ES-I3 (cell line): ENCODE results near the gene CCND2.

Source experiments
- H3K36me3 ChIP-seq: 2 replicates; pipeline ENCODE4 v1.6.1; 2013; ENCODE audit warnings: mild to moderate bottlenecking, low read length, control low read depth, moderate library complexity; ENCODE audit not compliant: insufficient read depth
- H3K4me1 ChIP-seq: 2 replicates; pipeline ENCODE4 v1.6.1; 2013; ENCODE audit warnings: mild to moderate bottlenecking, control low read depth, low read length; ENCODE audit not compliant: insufficient read depth
- H3K9ac ChIP-seq: 2 replicates; pipeline ENCODE4 v1.6.1; 2013; ENCODE audit warnings: low read depth, mild to moderate bottlenecking, low read length, moderate library complexity
- H3K9me3 ChIP-seq: 2 replicates; pipeline ENCODE4 v1.6.1; 2013; ENCODE audit warnings: mild to moderate bottlenecking, low read length, moderate library complexity; ENCODE audit not compliant: control insufficient read depth, insufficient read depth

Gene CCND2

DNA sequence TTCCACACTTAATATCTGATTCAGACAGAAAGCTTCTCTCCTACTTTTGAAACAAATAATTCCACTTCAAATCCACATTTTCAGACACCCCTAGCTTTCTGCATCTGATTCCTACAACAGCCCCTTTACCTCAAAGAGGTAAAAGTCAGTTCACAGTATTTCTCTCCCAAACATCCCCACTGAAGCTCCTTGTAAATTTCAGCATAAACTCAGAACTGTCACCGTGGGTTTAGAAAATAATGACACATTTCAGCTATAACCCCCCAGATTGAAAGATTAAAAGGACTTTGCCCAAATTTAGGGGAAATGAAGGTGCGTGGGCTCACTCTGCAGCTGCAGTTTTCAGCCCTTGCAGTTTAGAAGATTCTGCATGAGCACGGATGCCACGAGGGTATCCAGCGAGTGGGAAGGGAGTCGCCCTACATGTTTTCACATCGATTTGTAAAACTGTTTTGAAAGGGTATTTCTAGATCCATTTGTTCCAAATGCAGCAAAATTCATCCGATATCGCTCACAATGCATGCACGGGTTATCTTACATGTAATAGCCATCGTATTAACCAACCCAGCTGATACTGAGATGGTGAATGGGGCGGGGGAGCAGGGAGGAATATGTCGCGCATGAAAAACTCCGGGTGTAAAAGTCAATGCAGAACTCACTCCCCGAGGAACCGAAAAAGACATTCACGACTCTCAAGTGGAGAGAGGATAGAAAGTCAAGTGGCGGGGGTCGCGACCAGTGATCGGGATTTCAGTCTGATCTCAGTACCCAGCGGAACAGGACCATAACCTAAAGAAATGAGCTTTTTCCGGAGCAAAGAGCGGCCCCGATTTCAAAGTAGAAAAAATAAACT is 5.0 kb upstream of the CCND2 start:
- H3K4me1 ChIP-seq = no peaks in the 10 kb centered on the region; the same call in 1 of the 2 replicates
- no peaks in the 10 kb centered on the region for H3K9me3 ChIP-seq
- H3K9ac ChIP-seq = peak overlapping the region; percentile 72
- H3K36me3 ChIP-seq = no peaks in the 10 kb centered on the region

DNA sequence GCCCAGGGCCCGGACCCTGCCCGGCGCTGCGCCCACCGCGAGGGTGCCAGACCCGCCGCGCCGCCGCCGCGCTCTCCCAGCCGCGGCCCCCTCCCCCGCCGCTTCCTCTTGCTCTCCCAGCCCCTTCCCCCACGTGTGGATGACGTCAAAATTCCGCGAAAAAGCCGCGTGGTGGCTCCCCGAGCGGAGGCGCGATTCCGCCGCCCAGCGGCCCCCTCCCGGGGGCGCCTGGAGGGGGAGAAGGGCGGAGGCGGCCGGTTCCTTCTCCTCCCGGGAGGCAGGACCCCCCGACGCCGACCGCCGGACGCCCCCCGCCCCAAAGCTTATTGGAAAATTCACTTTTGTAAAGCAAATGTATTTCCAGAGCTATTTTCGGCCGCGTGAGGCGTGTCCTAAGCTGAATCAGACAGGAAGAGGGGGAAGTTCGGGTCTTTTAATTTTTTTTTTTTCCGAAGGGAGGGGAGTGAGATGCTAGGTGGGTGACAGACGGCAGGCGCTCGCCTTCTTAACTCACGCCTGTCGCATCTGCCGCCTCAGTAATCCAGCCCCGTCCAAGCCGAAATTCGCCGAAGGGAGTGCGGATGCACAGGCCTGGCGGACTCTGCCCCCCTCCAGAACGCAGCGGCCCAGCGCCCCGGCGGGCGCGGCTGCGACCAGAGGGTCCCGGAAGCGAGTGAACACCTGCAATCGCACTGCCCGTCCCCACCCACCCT is 4.1 kb upstream of the CCND2 start:
- no peaks in the 10 kb centered on the region for H3K36me3 ChIP-seq
- H3K9ac ChIP-seq = peak overlapping the region; percentile 72
- H3K4me1 ChIP-seq = no peaks in the 10 kb centered on the region; the same call in 1 of the 2 replicates
- H3K9me3 ChIP-seq = no peaks in the 10 kb centered on the region

DNA sequence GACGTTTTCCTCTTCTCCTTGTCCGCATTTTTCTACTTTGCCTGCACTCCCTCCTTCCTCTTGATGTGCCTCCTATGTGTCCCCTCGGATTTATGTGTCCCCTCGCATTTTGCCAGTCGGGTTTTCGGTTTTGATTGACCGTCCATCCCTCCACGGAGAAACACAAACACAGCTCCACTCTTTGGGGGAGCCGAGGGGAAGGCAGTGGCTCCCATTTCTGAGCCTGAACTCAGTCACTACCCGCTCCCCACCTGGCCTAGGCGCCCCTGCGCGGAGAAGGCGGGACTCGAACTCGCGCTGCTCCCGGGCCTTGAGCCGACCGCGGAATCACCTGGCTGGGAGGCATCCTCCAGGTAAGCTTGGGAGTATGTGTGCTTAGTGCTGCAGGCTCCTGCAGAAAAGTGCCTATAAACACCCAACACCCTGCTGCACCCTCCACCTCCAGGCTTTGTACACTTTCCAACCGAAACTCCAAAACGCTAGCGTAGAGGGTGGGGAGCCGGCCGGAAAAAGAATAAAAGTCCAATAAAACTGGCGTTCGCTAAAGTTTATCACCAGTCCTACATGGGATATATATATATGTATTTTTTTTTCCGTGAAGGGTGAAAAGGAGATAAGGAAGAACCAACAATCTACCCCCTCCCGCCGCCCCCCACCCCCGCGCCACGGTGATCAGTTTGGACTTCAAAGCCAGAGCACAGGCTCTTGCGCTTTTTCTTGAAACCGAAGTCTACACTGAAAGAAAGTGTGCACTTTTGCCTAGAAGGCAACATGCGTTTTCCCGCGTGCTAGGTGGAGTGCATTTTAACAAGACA is 3.3 kb upstream of the CCND2 start:
- Histone ChIP-seq H3K36me3 (no peaks in the 10 kb centered on the region), H3K4me1 (no peaks in the 10 kb centered on the region; the same call in 1 of the 2 replicates), H3K9ac (peak overlapping the region; percentile 98), H3K9me3 (no peaks in the 10 kb centered on the region)

DNA sequence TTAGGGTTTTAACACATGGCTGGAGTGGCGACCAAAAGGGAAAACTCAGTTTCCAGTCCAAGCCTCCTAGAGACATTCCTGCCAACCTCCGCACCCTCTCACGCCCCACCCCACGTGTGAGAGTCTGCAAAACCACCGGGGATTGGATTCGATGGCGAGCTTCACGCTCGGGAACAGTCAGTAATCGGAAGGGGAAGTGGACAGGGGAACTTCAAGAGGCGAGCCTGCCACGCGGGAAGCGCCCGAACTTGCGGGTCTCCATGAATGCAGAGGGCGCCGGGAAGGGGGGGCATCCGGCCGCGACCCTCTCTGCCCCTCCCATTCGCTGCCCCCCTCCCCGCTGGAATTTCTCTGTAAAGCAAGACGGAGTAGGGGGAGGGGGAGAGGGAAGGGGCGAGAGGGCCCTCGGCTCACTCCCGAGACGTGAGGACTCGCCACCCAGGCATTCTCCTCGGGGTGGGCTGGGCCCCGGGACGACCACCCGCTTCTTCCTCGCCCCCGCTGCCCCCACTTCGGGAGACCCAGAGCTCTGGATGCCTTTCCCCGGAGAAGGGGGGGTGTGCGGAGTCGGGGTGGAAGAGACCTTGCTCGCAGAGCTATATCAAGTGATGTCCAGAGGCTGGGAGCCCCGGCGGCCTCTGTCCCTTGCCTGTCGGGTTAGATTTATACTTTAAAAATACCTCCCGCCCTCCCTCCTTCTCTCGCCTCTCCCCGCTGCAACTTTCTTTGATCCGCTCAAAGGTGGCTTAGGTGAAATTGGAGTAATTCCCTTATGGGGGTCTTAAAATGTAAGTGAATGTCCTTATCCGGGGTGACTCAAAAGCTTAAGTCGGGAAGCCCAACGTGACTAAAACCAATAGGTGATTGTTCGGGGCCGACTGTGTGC is 2.5 kb upstream of the CCND2 start:
- Histone ChIP-seq H3K36me3 (peaks cover 2% of the 10 kb centered on the region), H3K4me1 (no peaks in the 10 kb centered on the region; the same call in 1 of the 2 replicates), H3K9me3 (no peaks in the 10 kb centered on the region), H3K9ac (peak overlapping the region; percentile 98)

DNA sequence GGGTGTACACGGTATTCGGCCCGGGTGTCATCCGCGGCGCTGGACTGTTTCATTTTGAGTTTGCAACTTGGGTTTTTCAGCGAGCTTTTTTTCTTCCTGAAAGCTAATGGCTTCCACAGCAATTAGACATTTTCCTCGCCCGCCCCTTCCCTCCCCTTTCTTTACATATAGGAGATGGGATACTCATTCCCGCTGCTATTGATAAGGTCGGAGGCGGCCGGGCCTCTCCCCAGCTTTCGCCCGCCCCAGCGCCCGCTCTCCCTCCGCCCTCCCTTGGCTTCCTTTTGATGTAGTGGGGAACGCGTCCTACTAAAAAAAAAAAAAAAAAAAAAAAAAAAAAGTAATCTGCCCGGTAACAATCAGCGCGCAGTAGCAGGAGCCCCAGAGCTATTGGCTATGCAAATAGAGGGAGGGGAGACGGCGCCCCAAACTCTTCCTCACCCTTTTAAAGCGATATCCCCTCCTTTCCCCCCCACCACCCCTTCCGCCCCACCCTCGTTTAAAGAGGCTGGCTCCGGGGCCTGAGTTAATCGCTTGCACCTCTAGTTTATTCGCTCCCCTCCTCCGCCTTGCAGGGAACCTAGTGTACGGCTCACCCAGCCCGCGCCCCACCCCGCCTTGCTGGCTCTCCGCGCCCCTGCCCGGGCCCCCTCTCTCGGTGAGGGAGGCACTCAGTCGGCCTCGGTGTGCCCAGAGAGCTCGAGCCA is 1.7 kb upstream of the CCND2 start:
- H3K36me3 ChIP-seq = peaks cover 8% of the 10 kb centered on the region
- peak overlapping the region; percentile 98 for H3K9ac ChIP-seq
- no peaks in the 10 kb centered on the region for H3K9me3 ChIP-seq
- H3K4me1 ChIP-seq = no peaks in the 10 kb centered on the region; the same call in 1 of the 2 replicates

DNA sequence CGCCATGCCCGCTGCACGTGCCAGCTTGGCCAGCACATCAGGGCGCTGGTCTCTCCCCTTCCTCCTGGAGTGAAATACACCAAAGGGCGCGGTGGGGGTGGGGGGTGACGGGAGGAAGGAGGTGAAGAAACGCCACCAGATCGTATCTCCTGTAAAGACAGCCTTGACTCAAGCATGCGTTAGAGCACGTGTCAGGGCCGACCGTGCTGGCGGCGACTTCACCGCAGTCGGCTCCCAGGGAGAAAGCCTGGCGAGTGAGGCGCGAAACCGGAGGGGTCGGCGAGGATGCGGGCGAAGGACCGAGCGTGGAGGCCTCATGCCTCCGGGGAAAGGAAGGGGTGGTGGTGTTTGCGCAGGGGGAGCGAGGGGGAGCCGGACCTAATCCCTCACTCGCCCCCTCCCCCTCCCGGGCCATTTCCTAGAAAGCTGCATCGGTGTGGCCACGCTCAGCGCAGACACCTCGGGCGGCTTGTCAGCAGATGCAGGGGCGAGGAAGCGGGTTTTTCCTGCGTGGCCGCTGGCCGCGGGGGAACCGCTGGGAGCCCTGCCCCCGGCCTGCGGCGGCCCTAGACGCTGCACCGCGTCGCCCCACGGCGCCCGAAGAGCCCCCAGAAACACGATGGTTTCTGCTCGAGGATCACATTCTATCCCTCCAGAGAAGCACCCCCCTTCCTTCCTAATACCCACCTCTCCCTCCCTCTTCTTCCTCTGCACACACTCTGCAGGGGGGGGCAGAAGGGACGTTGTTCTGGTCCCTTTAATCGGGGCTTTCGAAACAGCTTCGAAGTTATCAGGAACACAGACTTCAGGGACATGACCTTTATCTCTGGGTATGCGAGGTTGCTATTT is 914 bp upstream of the CCND2 start:
- Histone ChIP-seq H3K36me3 (peaks cover 14% of the 10 kb centered on the region), H3K9ac (peak overlapping the region; percentile 98), H3K9me3 (no peaks in the 10 kb centered on the region), H3K4me1 (peaks cover 7% of the 10 kb centered on the region)

DNA sequence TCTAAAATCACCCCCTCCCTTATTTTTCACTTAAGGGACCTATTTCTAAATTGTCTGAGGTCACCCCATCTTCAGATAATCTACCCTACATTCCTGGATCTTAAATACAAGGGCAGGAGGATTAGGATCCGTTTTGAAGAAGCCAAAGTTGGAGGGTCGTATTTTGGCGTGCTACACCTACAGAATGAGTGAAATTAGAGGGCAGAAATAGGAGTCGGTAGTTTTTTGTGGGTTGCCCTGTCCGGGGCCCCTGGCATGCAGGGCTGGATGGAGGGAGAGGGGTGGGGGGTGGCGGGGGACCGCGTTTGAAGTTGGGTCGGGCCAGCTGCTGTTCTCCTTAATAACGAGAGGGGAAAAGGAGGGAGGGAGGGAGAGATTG is 300 bp upstream of the CCND2 start:
- H3K9ac ChIP-seq = peak overlapping the region; percentile 98
- H3K4me1 ChIP-seq = peaks cover 13% of the 10 kb centered on the region

DNA sequence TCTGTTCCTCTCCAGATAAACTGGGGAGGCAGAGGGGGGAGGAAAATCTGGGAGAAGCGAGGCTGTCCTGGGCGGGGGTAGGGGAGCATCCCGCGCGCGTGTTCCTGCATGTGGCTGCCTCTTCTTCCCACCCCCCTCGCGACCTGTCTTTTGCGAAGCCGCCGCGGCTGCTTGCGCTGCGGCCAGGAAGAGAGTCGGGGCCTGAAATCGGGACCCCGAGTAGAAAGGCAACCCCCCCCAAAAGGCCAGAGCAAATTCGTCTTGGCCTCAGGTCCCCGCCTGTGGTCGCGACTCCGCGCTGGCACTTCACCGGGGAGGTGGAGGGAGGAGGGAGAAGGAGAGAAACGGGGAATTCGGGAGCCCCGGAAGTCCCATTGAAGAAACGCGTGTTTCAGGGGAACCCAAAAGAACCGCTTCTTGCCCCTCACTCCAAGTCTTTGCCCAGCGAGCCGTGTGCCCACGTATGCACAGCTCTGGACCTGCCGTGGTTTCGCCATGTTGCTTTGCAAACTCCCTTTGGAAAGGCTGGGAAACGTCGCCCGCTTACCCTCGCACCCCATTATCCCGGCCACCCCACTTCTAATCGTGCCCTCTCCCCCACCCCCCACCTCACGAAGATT is 944 bp downstream of the CCND2 start:
- H3K4me1 ChIP-seq = peaks cover 15% of the 10 kb centered on the region
- peak overlapping the region; percentile 98 for H3K9ac ChIP-seq
- H3K36me3 ChIP-seq = peaks cover 32% of the 10 kb centered on the region
- H3K9me3 ChIP-seq = no peaks in the 10 kb centered on the region

More for the DNA sequence above, 300 bp upstream of the CCND2 start:
- Histone ChIP-seq H3K9me3 (no peaks in the 10 kb centered on the region), H3K36me3 (peaks cover 20% of the 10 kb centered on the region)

DNA sequence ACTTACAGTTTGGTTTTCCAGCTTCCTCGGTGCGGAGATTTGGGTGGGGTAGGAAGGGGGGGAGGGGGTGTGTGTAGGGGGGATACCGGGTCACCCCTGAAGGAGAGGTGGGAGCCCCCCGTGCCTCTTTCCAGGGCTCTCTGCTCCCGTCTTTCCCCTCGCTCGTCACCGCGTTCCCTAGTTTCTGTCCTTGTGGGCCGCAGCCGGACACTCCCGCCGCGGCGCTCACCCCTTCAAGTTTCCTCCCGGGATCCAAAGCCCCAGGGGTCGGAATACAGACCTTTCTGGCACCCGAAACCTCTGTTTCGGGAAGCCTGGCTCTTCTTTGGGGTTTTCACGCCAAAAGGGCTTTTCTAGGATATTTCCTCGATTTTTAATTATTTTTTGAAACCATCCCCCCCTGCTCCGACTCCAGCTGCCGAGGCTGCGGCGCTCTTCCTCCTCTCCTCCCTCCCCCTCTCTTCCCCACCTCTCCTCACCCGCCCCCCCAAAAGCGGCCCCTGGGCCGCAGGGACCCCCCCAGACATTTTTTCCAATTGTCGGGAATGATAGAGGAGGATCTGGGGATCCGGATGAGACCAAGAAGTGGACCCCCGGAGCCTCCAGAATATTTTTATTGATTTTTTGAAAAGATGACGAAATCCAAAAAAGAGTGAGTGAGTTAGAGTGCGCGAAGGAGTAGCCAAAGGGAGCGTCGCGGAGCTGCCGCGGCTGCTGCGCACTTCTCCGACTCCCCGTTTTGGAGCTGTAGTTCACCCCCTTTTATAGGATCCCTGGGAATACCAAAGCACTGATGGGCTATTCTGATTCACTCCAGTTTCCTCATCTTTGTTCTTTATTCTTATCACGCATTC is 1.7 kb downstream of the CCND2 start:
- peaks cover 15% of the 10 kb centered on the region for H3K4me1 ChIP-seq
- no peaks in the 10 kb centered on the region for H3K9me3 ChIP-seq
- peaks cover 38% of the 10 kb centered on the region for H3K36me3 ChIP-seq
- H3K9ac ChIP-seq = peak overlapping the region; percentile 98

DNA sequence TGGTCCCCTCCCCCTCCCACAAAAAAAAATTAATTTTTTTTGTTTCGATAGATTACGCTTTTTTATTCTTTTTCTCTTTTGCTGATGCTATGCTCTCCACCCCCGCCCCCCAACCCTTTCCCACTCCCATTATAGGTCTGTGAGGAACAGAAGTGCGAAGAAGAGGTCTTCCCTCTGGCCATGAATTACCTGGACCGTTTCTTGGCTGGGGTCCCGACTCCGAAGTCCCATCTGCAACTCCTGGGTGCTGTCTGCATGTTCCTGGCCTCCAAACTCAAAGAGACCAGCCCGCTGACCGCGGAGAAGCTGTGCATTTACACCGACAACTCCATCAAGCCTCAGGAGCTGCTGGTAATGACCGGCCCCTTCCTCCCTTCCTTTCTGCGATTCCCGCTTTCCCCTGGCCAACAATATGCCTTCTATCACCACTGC is 2.3 kb downstream of the CCND2 start:
- H3K36me3 ChIP-seq = peaks cover 44% of the 10 kb centered on the region
- peak overlapping the region; percentile 98 for H3K9ac ChIP-seq
- no peaks in the 10 kb centered on the region for H3K9me3 ChIP-seq
- H3K4me1 ChIP-seq = peaks cover 15% of the 10 kb centered on the region

DNA sequence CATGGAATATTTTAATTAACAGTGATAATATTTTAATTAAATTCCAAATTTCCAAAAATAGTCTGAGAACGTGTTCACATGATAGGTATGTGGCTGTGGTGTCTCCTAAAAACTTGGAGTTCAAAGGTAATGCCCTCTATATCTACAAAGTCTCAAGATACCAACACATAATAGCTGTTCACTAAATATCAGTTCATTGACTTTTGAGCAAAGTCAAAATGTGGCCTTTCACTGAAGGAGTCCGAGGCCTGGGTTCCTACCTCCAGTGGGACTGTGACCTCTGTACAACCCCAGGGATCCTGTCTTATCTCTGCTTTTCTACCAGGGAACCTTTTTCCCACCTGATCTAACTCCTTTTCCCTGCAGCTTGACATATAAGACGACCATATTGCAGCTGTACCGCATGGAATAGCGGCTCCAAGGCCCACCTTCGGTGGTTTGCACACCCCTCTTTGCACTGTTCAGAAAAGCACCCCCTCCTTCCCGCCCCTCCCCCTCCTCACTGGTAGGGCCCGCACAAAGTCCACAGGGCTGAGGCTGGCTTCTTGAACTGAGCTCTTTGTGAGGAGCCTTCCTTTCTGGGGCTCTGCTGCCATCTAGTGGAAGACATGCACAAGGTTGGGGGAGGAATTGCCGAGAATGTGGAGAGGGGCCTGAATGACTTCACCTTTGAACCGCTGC is 3.1 kb downstream of the CCND2 start:
- Histone ChIP-seq H3K36me3 (peaks cover 50% of the 10 kb centered on the region), H3K4me1 (peaks cover 15% of the 10 kb centered on the region), H3K9ac (peak overlapping the region; percentile 98; the same call in 1 of the 2 replicates), H3K9me3 (no peaks in the 10 kb centered on the region)
